ENCODE results near the gene TM9SF1. TPM values are rescaled to one million over a fixed set of nuclear protein-coding genes. Genes with fewer than 3 reads are reported as not detected.

The TM9SF1 gene
- total RNA-seq, 4 donors from 2014 or later, result 44.6 to 64.4 (median 52.9) TPM

GRCh38 chr14:24216345-24216699, 21.1 kb upstream of the TM9SF1 start:
- DNase-seq (ENCODE audit: low spot score in 2 of 2), result peak in 1 of 2 donors; percentile 3
- 89 to 100% methylated on average over 2 of the region's 2 CpGs for WGBS, 2 donors
- intact Hi-C loops (cut with DNase I; ENCODE audit: low total_unique reads), result no loop called here
- TF ChIP-seq POLR2A (IDR thresholded peaks at IDR 0.05) (no peak), CTCF (IDR thresholded peaks at IDR 0.05) (no peak)
- no peak overlapping the region for H3K4me3 ChIP-seq (ENCODE audit: low read depth, poor library complexity, severe bottlenecking)

- H3K4me3 ChIP-seq (ENCODE audit: low read depth, poor library complexity, severe bottlenecking), result peak within 1 kb of the TSS; percentile 63
- intact Hi-C loops (cut with DNase I; ENCODE audit: low total_unique reads), result no loop called here
- peak; percentile 86 to 97 for DNase-seq (ENCODE audit: low spot score in 2 of 2)
- WGBS, 2 donors, result 0% methylated on average over 35 to 40 of the region's 40 CpGs
- TF ChIP-seq CTCF (IDR thresholded peaks at IDR 0.05) (peak in 1 of 3 donors; percentile 8), POLR2A (IDR thresholded peaks at IDR 0.05) (no peak)
Measured at GRCh38 chr14:24215495-24216344, 20.5 kb upstream of the TM9SF1 start, which contains the start of gene MDP1. MDP1 (minus strand) TSS chr14:24216066; CDS start chr14:24215955, 111 bp downstream.

DNA sequence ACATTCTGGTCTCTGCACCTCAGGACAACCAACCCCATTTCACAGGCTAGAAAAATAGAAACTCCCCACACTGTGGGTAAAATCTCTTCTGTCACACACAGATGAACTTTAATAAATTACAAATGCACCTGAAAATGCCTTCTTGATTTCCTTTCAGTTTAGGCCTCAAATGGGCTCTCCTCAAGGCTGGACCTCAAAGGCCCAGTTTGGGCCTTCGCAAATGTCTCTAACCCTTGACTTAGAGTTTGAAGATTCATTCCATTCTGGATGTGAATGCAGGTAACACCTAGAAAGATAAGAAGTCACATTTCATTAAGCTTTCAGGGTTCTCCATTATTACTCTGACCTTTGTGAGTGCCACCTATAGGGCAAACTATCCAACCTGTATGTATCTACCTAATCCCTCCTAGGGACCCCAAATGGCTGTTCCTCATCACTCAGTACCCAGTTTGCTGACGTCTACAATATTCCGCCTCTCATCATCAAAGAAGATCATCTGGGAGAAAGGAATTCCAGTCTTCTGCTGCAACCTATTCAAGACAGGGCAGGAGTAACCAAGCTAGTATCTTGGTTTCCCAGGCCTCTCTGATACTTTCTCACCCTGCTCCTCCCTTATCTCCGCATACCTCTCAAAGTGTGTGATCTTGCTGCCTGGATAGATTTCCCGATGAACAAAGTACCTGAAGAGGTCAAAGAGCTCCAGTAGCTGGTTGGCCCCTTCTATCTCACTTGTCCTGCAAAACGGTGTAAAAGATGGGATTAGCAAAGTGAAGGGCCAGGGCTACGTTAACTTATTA, 18.8 kb upstream of the TM9SF1 start:
- WGBS, 2 donors, result 92 to 93% methylated on average over 7 of the region's 7 CpGs
- intact Hi-C loops (cut with DNase I; ENCODE audit: low total_unique reads), result no loop called here
- no peak overlapping the region for H3K4me3 ChIP-seq (ENCODE audit: low read depth, poor library complexity, severe bottlenecking)
- peak in 1 of 2 donors; percentile 20 for DNase-seq (ENCODE audit: low spot score in 2 of 2)
- TF ChIP-seq POLR2A (IDR thresholded peaks at IDR 0.05), result no peak
- no peak for TF ChIP-seq CTCF (IDR thresholded peaks at IDR 0.05)

GRCh38 chr14:24212924-24213865, 18.0 kb upstream of the TM9SF1 start, which contains the start of gene CHMP4A:
CHMP4A (minus strand) TSS chr14:24213488; CDS start chr14:24213439, 49 bp downstream.
- peak; percentile 98 to 99 for DNase-seq (ENCODE audit: low spot score in 2 of 2)
- WGBS, 2 donors, result 1% methylated on average over 29 to 52 of the region's 53 CpGs
- TF ChIP-seq CTCF (IDR thresholded peaks at IDR 0.05), result peak in 1 of 3 donors; percentile 88
- peak in 1 of 2 donors; percentile 89 for TF ChIP-seq POLR2A (IDR thresholded peaks at IDR 0.05)
- intact Hi-C loops (cut with DNase I; ENCODE audit: low total_unique reads), result no loop called here
- peak within 1 kb of the TSS; percentile 57 for H3K4me3 ChIP-seq (ENCODE audit: low read depth, poor library complexity, severe bottlenecking)

DNA sequence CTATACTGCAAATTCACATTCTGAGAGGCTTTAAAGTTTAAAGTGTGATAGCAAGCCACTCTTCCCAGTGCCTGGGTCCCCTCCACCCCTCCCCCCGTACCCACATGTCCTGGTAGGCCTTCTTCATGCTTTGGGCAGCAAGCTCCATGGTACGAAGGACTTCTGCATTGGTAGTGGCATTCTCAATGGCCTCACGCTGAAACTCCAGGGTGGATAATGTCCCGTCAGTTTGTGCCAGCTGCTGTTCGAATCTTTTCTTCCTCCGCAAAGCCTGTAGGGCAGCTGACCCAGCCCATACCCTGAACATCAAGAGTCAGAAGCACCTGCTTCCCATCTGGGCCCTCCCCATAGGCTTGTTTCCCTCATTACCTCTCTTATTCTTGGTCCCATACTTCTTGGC, 16.1 kb upstream of the TM9SF1 start:
- peak in 1 of 2 donors; percentile 37 for DNase-seq (ENCODE audit: low spot score in 2 of 2)
- WGBS, 2 donors, result 85 to 93% methylated on average over 6 of the region's 6 CpGs
- H3K4me3 ChIP-seq (ENCODE audit: low read depth, poor library complexity, severe bottlenecking), result no peak overlapping the region
- intact Hi-C loops (cut with DNase I; ENCODE audit: low total_unique reads), result no loop called here
- TF ChIP-seq CTCF (IDR thresholded peaks at IDR 0.05), result no peak
- no peak for TF ChIP-seq POLR2A (IDR thresholded peaks at IDR 0.05)

Data from lower leg skin (tissue), 4 donors.